ENCODE data around the gene PRR35.

- TF ChIP-seq CTCF (IDR thresholded peaks at IDR 0.05; ENCODE audit: extremely low read depth in 1 of 2, insufficient read depth in 1 of 2, low read depth in 1 of 2, low read length in 2 of 2) (no peak), POLR2A (IDR thresholded peaks at IDR 0.05; ENCODE audit: low read depth, low read length) (no peak), POLR2AphosphoS5 (IDR thresholded peaks at IDR 0.05; ENCODE audit: insufficient read depth, low read depth, low read length) (no peak)
Observed at GRCh38 chr16:518858-519257, 41.3 kb upstream of the PRR35 start.

All from endothelial cell of umbilical vein (primary cell).